Right lobe of liver (tissue), 4 donors: ENCODE results near the gene TBX10.

ENCODE experiments used
- POLR2A ChIP-seq: fragments of 450-650 bp; IDR thresholded peaks from one replicate; pipeline ENCODE4 v1.6.1; 2017; ENCODE audit warnings: antibody characterized with exemption, mild to moderate bottlenecking
- TF ChIP-seq, protein P1 (sequence below), 4 donors: fragments of 200-600 bp in 3 of 4; fragments of 450-650 bp in 1 of 4; IDR thresholded peaks; one replicate each; pipeline versions ENCODE4 v1.5.1 to v1.8.0; 2016 to 2022; ENCODE audit warnings: antibody characterized with exemption in 4 of 4, mild to moderate bottlenecking in 2 of 4
- donor health status: DM: no; HTN: no; CAD: no.
- donor health status: DM: no; HTN: no; CAD: no.
- donor health status: DM: no; HTN: yes; CAD: no.

DNA sequence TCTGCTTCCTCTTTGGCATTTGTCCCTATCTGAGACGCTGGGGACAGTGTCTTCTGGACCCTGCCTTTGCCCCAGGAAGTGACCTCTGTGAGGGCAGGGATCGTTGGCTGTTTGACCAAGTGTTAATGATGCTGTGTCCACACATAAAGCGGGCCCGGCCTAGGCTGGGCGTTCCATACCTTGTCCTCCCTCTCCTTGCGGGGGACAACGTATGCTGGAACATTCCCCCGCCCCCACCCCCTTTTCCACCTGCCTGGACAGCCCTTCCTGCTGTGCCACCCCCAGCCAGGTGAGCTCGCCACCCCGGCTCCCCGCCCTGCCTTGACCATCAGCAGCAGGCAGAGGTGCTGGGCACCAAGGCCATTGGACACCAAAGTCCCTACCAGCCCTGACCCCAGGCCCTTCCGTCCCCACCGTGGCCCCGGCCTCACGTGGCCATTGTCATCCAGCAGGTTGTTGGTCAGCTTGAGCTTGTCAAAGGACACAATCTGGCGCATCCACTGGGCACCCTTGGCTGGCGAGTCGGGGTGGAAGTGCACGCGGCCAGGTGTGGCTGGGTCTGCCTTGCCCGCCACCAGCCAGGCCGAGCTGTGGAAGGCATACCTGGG is 5.7 kb downstream of the TBX10 start:
- TF ChIP-seq, protein P1, sequence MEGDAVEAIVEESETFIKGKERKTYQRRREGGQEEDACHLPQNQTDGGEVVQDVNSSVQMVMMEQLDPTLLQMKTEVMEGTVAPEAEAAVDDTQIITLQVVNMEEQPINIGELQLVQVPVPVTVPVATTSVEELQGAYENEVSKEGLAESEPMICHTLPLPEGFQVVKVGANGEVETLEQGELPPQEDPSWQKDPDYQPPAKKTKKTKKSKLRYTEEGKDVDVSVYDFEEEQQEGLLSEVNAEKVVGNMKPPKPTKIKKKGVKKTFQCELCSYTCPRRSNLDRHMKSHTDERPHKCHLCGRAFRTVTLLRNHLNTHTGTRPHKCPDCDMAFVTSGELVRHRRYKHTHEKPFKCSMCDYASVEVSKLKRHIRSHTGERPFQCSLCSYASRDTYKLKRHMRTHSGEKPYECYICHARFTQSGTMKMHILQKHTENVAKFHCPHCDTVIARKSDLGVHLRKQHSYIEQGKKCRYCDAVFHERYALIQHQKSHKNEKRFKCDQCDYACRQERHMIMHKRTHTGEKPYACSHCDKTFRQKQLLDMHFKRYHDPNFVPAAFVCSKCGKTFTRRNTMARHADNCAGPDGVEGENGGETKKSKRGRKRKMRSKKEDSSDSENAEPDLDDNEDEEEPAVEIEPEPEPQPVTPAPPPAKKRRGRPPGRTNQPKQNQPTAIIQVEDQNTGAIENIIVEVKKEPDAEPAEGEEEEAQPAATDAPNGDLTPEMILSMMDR (IDR thresholded peaks at IDR 0.05) = no peak
- TF ChIP-seq POLR2A = no peak
